Nephron progenitor cell (in vitro differentiated cells): ENCODE measurements around the gene TRIM2.

ENCODE experiments used
- DNase-seq: peaks from one replicate; pipeline ENCODE4 v3.0.0; 2021
- H3K27ac Mint-ChIP-seq: 2 replicates; pipeline ENCODE4 v1.8.0; 2021; ENCODE audit warnings: mild to moderate bottlenecking, moderate library complexity, mixed read lengths
- H3K27me3 Mint-ChIP-seq: 2 replicates; pipeline ENCODE4 v1.8.0; 2021; ENCODE audit warnings: mild to moderate bottlenecking, low read depth, mixed read lengths; ENCODE audit not compliant: poor library complexity
- H3K36me3 Mint-ChIP-seq: 2 replicates; pipeline ENCODE4 v1.8.0; 2021; ENCODE audit warnings: low read depth, mixed read lengths
- H3K4me1 Mint-ChIP-seq: 2 replicates; pipeline ENCODE4 v1.8.0; 2021; ENCODE audit warnings: mixed read lengths
- H3K4me3 Mint-ChIP-seq: 2 replicates; pipeline ENCODE4 v1.8.0; 2021; ENCODE audit warnings: mild to moderate bottlenecking, moderate library complexity, mixed read lengths
- H3K9me3 Mint-ChIP-seq: 2 replicates; pipeline ENCODE4 v1.8.0; 2021; ENCODE audit warnings: mild to moderate bottlenecking, moderate library complexity, mixed read lengths
- CTCF ChIP-seq: fragments of 200-600 bp; sonication (generic); IDR thresholded peaks from 2 replicates; pipeline ENCODE4 v1.5.0; 2021; ENCODE audit warnings: antibody characterized with exemption

The TRIM2 gene

GRCh38 chr4:153174821-153175567 lies 29.2 kb upstream of the TRIM2 start:
- Mint-ChIP-seq H3K4me3 (no peak overlapping the region), H3K36me3 (no peaks in the 10 kb centered on the region), H3K9me3 (no peaks in the 10 kb centered on the region), H3K27ac (peak overlapping the region; percentile 92), H3K4me1 (peaks cover 25% of the 10 kb centered on the region), H3K27me3 (peaks cover 5% of the 10 kb centered on the region)
- DNase-seq, result no peak
- TF ChIP-seq CTCF, result no peak

- Mint-ChIP-seq H3K4me3 (no peak overlapping the region), H3K4me1 (peaks cover 33% of the 10 kb centered on the region), H3K36me3 (no peaks in the 10 kb centered on the region), H3K9me3 (no peaks in the 10 kb centered on the region), H3K27ac (no peak overlapping the region), H3K27me3 (peaks cover 6% of the 10 kb centered on the region)
- DNase-seq, result no peak
- no peak for TF ChIP-seq CTCF
Observed at GRCh38 chr4:153176938-153177337, 27.3 kb upstream of the TRIM2 start.

- Mint-ChIP-seq H3K4me3 (no peak overlapping the region), H3K36me3 (no peaks in the 10 kb centered on the region), H3K4me1 (peaks cover 30% of the 10 kb centered on the region), H3K27ac (peak overlapping the region; percentile 83), H3K9me3 (no peaks in the 10 kb centered on the region), H3K27me3 (peaks cover 3% of the 10 kb centered on the region)
- no peak for DNase-seq
- TF ChIP-seq CTCF, result no peak
Observed at GRCh38 chr4:153177841-153178240, 26.4 kb upstream of the TRIM2 start.

GRCh38 chr4:153179100-153179499 lies 25.1 kb upstream of the TRIM2 start:
- Mint-ChIP-seq H3K36me3 (no peaks in the 10 kb centered on the region), H3K4me1 (peaks cover 41% of the 10 kb centered on the region), H3K27ac (no peak overlapping the region), H3K4me3 (no peak overlapping the region), H3K27me3 (peaks cover 5% of the 10 kb centered on the region), H3K9me3 (no peaks in the 10 kb centered on the region)
- no peak for DNase-seq
- no peak for TF ChIP-seq CTCF

- Mint-ChIP-seq H3K27me3 (peaks cover 7% of the 10 kb centered on the region), H3K36me3 (no peaks in the 10 kb centered on the region), H3K4me3 (no peak overlapping the region), H3K27ac (no peak overlapping the region), H3K4me1 (peaks cover 54% of the 10 kb centered on the region), H3K9me3 (no peaks in the 10 kb centered on the region)
- no peak for DNase-seq
- no peak for TF ChIP-seq CTCF
Observed at GRCh38 chr4:153181293-153181692, 22.9 kb upstream of the TRIM2 start.

GRCh38 chr4:153181700-153182099 lies 22.5 kb upstream of the TRIM2 start:
- TF ChIP-seq CTCF, result no peak
- Mint-ChIP-seq H3K9me3 (no peaks in the 10 kb centered on the region), H3K27me3 (peaks cover 7% of the 10 kb centered on the region)

More at GRCh38 chr4:153181700-153182099, 22.5 kb upstream of the TRIM2 start:
- Mint-ChIP-seq H3K4me3 (no peak overlapping the region), H3K27ac (no peak overlapping the region), H3K36me3 (no peaks in the 10 kb centered on the region), H3K4me1 (peaks cover 58% of the 10 kb centered on the region)
- DNase-seq, result no peak
